Trophoblast cell (in vitro differentiated cells and primary cell): ENCODE data around the gene OBSL1.

ENCODE experiments used
- DNase-seq, 2 donors: peaks; one replicate each; pipeline ENCODE4 v3.0.0-alpha.2; 2016
- H2AFZ ChIP-seq: 2 replicates; pipeline ENCODE4 v1.6.1; 2013; ENCODE audit warnings: low read length, moderate library complexity, mild to moderate bottlenecking; ENCODE audit not compliant: insufficient read depth, poor library complexity
- H2AK5ac ChIP-seq: 2 replicates; pipeline ENCODE4 v1.6.1; 2013; ENCODE audit warnings: mild to moderate bottlenecking, low read length
- H2BK120ac ChIP-seq: 2 replicates; pipeline ENCODE4 v1.6.1; 2013; ENCODE audit warnings: low read length, mild to moderate bottlenecking, moderate library complexity; ENCODE audit not compliant: insufficient read depth, poor library complexity
- H2BK12ac ChIP-seq: 2 replicates; pipeline ENCODE4 v1.6.1; 2013; ENCODE audit warnings: mild to moderate bottlenecking, low read length, moderate library complexity
- H2BK5ac ChIP-seq: 2 replicates; pipeline ENCODE4 v1.6.1; 2013; ENCODE audit warnings: low read length, low read depth, moderate library complexity, mild to moderate bottlenecking; ENCODE audit not compliant: poor library complexity
- H3K14ac ChIP-seq: 2 replicates; pipeline ENCODE4 v1.6.1; 2013; ENCODE audit warnings: mild to moderate bottlenecking, low read length
- H3K18ac ChIP-seq: 2 replicates; pipeline ENCODE4 v1.6.1; 2013; ENCODE audit warnings: mild to moderate bottlenecking, low read length
- H3K23ac ChIP-seq: 2 replicates; pipeline ENCODE4 v1.6.1; 2013; ENCODE audit warnings: low read length
- H3K27ac ChIP-seq: 2 replicates; pipeline ENCODE4 v1.5.1; 2013; ENCODE audit warnings: low read depth, mild to moderate bottlenecking, inconsistent platforms, low read length, moderate library complexity
- H3K27me3 ChIP-seq: 2 replicates; pipeline ENCODE4 v1.6.1; 2013; ENCODE audit warnings: inconsistent platforms, mild to moderate bottlenecking, low read length, moderate library complexity; ENCODE audit not compliant: insufficient read depth
- H3K36me3 ChIP-seq, 2 experiments: 1 replicate in 1 of 2; 2 replicates in 1 of 2; pipeline ENCODE4 v1.6.1; 2013; ENCODE audit warnings: low read length in 2 of 2, mild to moderate bottlenecking in 2 of 2, moderate library complexity in 1 of 2; ENCODE audit not compliant: insufficient read depth in 2 of 2, control insufficient read depth in 1 of 2
- H3K4ac ChIP-seq: 2 replicates; pipeline ENCODE4 v1.6.1; 2013; ENCODE audit warnings: low read depth, mild to moderate bottlenecking, low read length, moderate library complexity
- H3K4me1 ChIP-seq, 2 experiments: 1 replicate in 1 of 2; 2 replicates in 1 of 2; pipeline ENCODE4 v1.6.1; 2013; ENCODE audit warnings: low read length in 2 of 2, mild to moderate bottlenecking in 2 of 2, moderate library complexity in 1 of 2; ENCODE audit not compliant: insufficient read depth in 2 of 2, control insufficient read depth in 1 of 2
- H3K4me2 ChIP-seq: 2 replicates; pipeline ENCODE4 v1.6.1; 2013; ENCODE audit warnings: inconsistent platforms, mild to moderate bottlenecking, low read length, moderate library complexity
- H3K4me3 ChIP-seq: 2 replicates; pipeline ENCODE4 v1.5.1; 2013; ENCODE audit warnings: mild to moderate bottlenecking, low read depth, low read length, inconsistent platforms
- H3K79me1 ChIP-seq: one replicate; pipeline ENCODE4 v1.6.1; 2013; ENCODE audit warnings: low read length
- H3K79me2 ChIP-seq: 2 replicates; pipeline ENCODE4 v1.6.1; 2013; ENCODE audit warnings: low read length, mild to moderate bottlenecking; ENCODE audit not compliant: control insufficient read depth, insufficient read depth, poor library complexity
- H3K9ac ChIP-seq: 2 replicates; pipeline ENCODE4 v1.6.1; 2013; ENCODE audit warnings: mild to moderate bottlenecking, low read length
- H3K9me3 ChIP-seq: 2 replicates; pipeline ENCODE4 v1.6.1; 2013; ENCODE audit warnings: low read depth, mild to moderate bottlenecking, control low read depth, inconsistent platforms, low read length; ENCODE audit not compliant: insufficient read depth
- H4K12ac ChIP-seq: 2 replicates; pipeline ENCODE4 v1.6.1; 2013; ENCODE audit warnings: low read depth, mild to moderate bottlenecking, low read length, moderate library complexity
- H4K8ac ChIP-seq: 2 replicates; pipeline ENCODE4 v1.6.1; 2013; ENCODE audit warnings: low read depth, mild to moderate bottlenecking, low read length, moderate library complexity
- H4K91ac ChIP-seq: one replicate; pipeline ENCODE4 v1.6.1; 2013; ENCODE audit warnings: low read depth, mild to moderate bottlenecking, low read length, moderate library complexity
- WGBS: extraction: QIAGEN DNeasy Blood & Tissue Kit; methylation state at CpG from one replicate; pipeline ENCODE4 v1.1.7; 2013; ENCODE audit warnings: missing lambda C conversion rate; ENCODE audit not compliant: insufficient read length, insufficient coverage; ENCODE audit errors: extremely low coverage; 5-methylcytosine and 5-hydroxymethylcytosine counted together

Gene OBSL1

GRCh38 chr2:219616550-219616949, 45.2 kb upstream of the OBSL1 start:
- Histone ChIP-seq H3K18ac (no peak overlapping the region), H3K4me3 (no peak overlapping the region), H2AFZ (no peak overlapping the region), H3K4me1 (no peaks in the 10 kb centered on the region), H4K8ac (no peak overlapping the region), H2BK120ac (no peak overlapping the region), H3K79me1 (no peaks in the 10 kb centered on the region), H3K14ac (no peak overlapping the region), H3K9ac (no peak overlapping the region), H4K91ac (no peak overlapping the region), H3K27me3 (no peaks in the 10 kb centered on the region), H2AK5ac (no peak overlapping the region), H3K9me3 (peaks cover 4% of the 10 kb centered on the region), H2BK5ac (no peak overlapping the region), H3K36me3 (peaks cover 17 to 23% of the 10 kb centered on the region in 2 experiments), H2BK12ac (no peak overlapping the region), H3K27ac (no peak overlapping the region), H3K4ac (no peak overlapping the region), H3K79me2 (no peaks in the 10 kb centered on the region), H3K4me2 (no peak overlapping the region), H4K12ac (no peak overlapping the region), H3K23ac (no peak overlapping the region)
- DNase-seq = no peak
- WGBS = no CpG with 5 or more reads among the region's 4 CpGs

- no peak overlapping the region for H3K14ac ChIP-seq
- no peaks in the 10 kb centered on the region for H3K79me1 ChIP-seq
- no CpG with 5 or more reads among the region's 12 CpGs for WGBS
- H3K27ac ChIP-seq = no peak overlapping the region
- H3K9ac ChIP-seq = no peak overlapping the region
- no peak overlapping the region for H3K23ac ChIP-seq
- no peak overlapping the region for H4K8ac ChIP-seq
- no peak overlapping the region for H3K4me2 ChIP-seq
- H2AFZ ChIP-seq = no peak overlapping the region
- H3K4ac ChIP-seq = no peak overlapping the region
- H3K36me3 ChIP-seq = peaks cover 20 to 24% of the 10 kb centered on the region in 2 experiments
- no peaks in the 10 kb centered on the region for H3K4me1 ChIP-seq
- H3K9me3 ChIP-seq = peaks cover 4% of the 10 kb centered on the region
- no peak overlapping the region for H4K12ac ChIP-seq
- no peaks in the 10 kb centered on the region for H3K79me2 ChIP-seq
- no peak overlapping the region for H2BK120ac ChIP-seq
- H3K4me3 ChIP-seq = no peak overlapping the region
- H2AK5ac ChIP-seq = no peak overlapping the region
- no peak overlapping the region for H3K18ac ChIP-seq
- H2BK12ac ChIP-seq = no peak overlapping the region
- H4K91ac ChIP-seq = no peak overlapping the region
- no peak for DNase-seq
- no peak overlapping the region for H2BK5ac ChIP-seq
- no peaks in the 10 kb centered on the region for H3K27me3 ChIP-seq
These were observed 44.6 kb upstream of the OBSL1 start for GRCh38 chr2:219615894-219616293.

DNA sequence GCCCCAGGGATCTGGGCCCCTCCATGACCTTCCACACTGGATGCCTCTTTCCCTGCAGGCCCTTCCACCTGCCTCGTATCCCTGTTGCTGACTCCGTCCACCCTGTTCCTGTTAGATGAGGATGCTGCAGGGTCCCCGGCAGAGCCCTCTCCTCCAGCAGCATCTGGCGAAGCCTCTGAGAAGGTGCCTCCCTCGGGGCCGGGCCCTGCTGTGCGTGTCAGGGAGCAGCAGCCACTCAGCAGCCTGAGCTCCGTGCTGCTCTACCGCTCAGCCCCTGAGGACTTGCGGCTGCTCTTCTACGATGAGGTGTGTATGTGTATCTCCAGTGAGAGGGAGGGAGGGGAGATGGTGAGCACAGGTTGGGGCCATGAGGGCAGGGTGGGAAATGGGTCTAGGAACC, 43.7 kb upstream of the OBSL1 start:
- H3K23ac ChIP-seq = no peak overlapping the region
- H3K36me3 ChIP-seq = peaks cover 20 to 25% of the 10 kb centered on the region in 2 experiments
- no peak overlapping the region for H3K27ac ChIP-seq
- no peak overlapping the region for H2BK120ac ChIP-seq
- no peak overlapping the region for H4K91ac ChIP-seq
- no peak overlapping the region for H3K4ac ChIP-seq
- no peak overlapping the region for H4K12ac ChIP-seq
- H2BK12ac ChIP-seq = no peak overlapping the region
- no CpG with 5 or more reads among the region's 11 CpGs for WGBS
- no peak overlapping the region for H3K4me3 ChIP-seq
- DNase-seq = no peak
- no peak overlapping the region for H2AFZ ChIP-seq
- H3K9me3 ChIP-seq = peaks cover 4% of the 10 kb centered on the region
- no peaks in the 10 kb centered on the region for H3K4me1 ChIP-seq
- no peak overlapping the region for H3K4me2 ChIP-seq
- no peak overlapping the region for H3K14ac ChIP-seq
- H2AK5ac ChIP-seq = no peak overlapping the region
- H4K8ac ChIP-seq = no peak overlapping the region
- no peak overlapping the region for H3K18ac ChIP-seq
- no peak overlapping the region for H3K9ac ChIP-seq
- H2BK5ac ChIP-seq = no peak overlapping the region
- H3K79me2 ChIP-seq = no peaks in the 10 kb centered on the region
- no peaks in the 10 kb centered on the region for H3K27me3 ChIP-seq
- H3K79me1 ChIP-seq = no peaks in the 10 kb centered on the region

DNA sequence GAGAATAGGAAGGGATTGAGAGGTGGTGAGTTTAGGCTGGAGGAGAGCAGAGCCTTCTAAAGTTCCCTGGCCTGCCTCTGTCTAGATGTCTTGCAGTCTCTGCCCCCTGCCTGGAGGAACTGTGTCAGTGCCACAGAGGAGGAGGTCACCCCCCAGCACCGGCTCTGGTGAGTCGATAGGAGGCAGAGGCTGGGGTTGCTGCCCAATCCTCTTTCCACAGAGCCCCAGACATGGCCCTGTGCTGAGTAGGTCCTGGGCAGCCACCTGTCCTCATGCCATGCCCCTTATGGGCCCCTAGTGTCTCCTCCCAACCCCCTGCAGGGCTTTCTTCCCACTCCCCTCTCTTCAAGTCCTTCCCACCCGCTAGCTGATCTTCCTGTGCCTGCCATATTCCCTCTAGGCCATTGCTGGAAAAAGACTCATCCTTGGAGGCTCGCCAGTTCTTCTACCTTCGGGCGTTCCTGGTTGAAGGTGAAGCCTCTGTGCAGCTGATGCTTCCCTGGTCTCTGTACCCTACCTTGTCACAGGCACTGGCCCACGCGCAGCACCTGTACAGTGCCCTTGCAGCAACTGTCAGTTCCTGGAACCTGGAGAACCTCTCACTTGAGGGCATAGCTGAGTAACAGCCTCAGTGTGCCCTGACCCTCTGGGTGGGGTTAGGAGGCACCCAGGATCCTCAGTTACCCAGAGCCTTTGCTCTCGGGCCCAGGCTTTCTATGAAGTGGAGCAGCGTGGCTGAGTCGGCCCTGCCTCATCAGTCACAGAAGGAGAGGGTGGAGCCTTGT, 42.9 kb upstream of the OBSL1 start:
- no peak overlapping the region for H2BK120ac ChIP-seq
- H3K14ac ChIP-seq = no peak overlapping the region
- H2BK5ac ChIP-seq = no peak overlapping the region
- WGBS = no CpG with 5 or more reads among the region's 11 CpGs
- no peak overlapping the region for H2AK5ac ChIP-seq
- no peaks in the 10 kb centered on the region for H3K27me3 ChIP-seq
- no peak for DNase-seq
- no peak overlapping the region for H4K12ac ChIP-seq
- no peaks in the 10 kb centered on the region for H3K79me1 ChIP-seq
- no peak overlapping the region for H2AFZ ChIP-seq
- peaks cover 4% of the 10 kb centered on the region for H3K9me3 ChIP-seq
- H4K91ac ChIP-seq = no peak overlapping the region
- no peak overlapping the region for H3K4ac ChIP-seq
- no peak overlapping the region for H2BK12ac ChIP-seq
- H4K8ac ChIP-seq = no peak overlapping the region
- no peaks in the 10 kb centered on the region for H3K4me1 ChIP-seq
- no peak overlapping the region for H3K18ac ChIP-seq
- H3K79me2 ChIP-seq = no peaks in the 10 kb centered on the region
- H3K27ac ChIP-seq = no peak overlapping the region
- H3K4me2 ChIP-seq = no peak overlapping the region
- peaks cover 21 to 27% of the 10 kb centered on the region in 2 experiments for H3K36me3 ChIP-seq
- H3K4me3 ChIP-seq = no peak overlapping the region
- no peak overlapping the region for H3K9ac ChIP-seq
- H3K23ac ChIP-seq = no peak overlapping the region
